ENCODE data around the gene PTRH1.
A peak's percentile ranks its signal among the peaks of the same experiment; 100 is the strongest.

PTRH1 gene

DNA sequence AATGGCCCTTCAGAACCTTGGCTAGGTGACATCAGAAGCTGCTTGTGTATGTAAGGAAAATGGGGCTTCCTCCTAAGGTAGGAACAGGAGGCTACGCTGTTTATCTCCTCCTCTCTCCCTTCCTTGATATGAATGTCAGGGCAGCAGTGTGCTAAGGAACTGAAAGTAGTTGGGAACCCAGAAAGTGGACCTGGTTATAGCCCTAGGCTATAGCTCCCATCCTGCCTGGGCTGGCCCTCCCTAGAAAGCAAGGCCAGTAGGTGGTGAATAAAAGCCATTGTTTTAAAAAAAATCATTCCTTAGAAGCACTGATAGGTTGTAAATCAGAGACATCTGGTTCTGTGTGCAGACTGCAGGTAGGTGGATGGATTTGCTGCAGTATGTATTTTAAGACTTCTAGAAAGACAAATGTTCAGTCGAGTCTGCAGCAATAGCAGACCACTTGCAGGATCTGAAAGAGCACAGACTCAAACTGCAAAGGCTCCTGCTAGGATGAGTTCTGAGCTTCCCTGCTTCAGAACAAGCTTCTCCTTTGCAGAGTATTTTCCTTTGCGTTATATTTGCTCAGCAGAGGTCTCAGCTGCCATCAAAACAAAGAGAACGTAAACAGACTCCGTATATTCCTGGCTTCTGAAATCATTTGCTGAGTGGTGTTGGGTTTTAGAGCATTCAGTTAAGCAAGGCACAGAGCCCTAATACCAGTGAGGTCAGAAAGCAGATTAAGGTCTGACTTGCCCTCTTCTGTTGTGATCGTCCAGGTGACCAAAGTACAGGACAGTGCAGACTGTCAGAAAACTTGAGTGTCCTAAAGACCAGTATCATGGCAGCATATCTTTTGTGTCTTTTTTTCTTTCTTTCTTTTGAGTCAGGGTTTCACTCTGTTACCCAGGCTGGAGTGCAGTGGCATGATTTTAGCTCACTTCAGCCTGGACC, 28.7 kb downstream of the PTRH1 start:
- H3K4me3 ChIP-seq (ENCODE audit: low read depth, low read length) = no peak overlapping the region
- no peak for DNase-seq (ENCODE audit: low read depth)

DNA sequence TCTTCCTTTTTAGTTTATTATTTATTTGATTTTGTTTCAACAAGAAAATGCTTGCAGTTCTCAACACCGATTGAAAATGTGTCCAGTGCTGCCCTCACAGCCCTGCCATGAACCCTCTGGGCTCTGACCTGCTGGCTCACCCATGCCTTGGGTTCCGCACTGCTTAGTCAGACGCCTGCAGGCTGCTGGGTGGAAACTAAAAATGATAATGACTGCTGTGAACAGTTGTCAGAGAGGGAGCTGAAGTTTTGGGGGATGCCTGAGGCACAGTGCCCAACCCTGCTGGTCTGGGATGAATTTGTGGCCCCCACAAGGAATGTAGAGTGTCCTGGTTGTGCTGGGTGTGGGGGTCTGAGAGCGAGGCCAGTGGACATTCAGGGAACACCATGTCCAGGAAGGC, 30.9 kb downstream of the PTRH1 start:
- H3K4me3 ChIP-seq (ENCODE audit: low read depth, low read length) = no peak overlapping the region
- DNase-seq (ENCODE audit: low read depth) = peak; percentile 56
- TF ChIP-seq, protein P1, sequence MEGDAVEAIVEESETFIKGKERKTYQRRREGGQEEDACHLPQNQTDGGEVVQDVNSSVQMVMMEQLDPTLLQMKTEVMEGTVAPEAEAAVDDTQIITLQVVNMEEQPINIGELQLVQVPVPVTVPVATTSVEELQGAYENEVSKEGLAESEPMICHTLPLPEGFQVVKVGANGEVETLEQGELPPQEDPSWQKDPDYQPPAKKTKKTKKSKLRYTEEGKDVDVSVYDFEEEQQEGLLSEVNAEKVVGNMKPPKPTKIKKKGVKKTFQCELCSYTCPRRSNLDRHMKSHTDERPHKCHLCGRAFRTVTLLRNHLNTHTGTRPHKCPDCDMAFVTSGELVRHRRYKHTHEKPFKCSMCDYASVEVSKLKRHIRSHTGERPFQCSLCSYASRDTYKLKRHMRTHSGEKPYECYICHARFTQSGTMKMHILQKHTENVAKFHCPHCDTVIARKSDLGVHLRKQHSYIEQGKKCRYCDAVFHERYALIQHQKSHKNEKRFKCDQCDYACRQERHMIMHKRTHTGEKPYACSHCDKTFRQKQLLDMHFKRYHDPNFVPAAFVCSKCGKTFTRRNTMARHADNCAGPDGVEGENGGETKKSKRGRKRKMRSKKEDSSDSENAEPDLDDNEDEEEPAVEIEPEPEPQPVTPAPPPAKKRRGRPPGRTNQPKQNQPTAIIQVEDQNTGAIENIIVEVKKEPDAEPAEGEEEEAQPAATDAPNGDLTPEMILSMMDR (conservative IDR thresholded peaks at IDR 0.05; ENCODE audit: low read depth, low read length) = no peak

More for the DNA sequence above, 28.7 kb downstream of the PTRH1 start:
- TF ChIP-seq, protein P1 (conservative IDR thresholded peaks at IDR 0.05; ENCODE audit: low read depth, low read length) = no peak

DNA sequence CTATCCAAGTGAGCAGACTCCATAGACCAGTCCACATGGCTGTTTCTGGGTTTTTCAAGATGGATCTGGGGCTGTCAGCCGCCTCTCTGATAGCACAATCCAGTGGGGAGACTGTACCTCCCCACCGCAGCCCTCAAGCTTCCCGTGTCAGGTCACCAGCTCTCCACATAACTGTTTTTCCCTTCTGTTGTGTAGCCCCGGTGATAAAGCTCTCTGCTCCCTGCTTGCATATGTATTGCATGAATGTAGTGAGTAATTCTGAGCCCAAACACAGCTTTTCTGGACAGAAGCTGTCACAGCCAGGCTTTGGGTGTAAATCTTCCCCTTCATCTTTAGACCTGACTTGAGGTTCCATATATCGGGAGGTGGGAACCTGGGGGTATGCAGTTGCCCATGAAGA, 31.7 kb downstream of the PTRH1 start:
- TF ChIP-seq, protein P1 (conservative IDR thresholded peaks at IDR 0.05; ENCODE audit: low read depth, low read length) = no peak
- DNase-seq (ENCODE audit: low read depth) = peak; percentile 80

DNA sequence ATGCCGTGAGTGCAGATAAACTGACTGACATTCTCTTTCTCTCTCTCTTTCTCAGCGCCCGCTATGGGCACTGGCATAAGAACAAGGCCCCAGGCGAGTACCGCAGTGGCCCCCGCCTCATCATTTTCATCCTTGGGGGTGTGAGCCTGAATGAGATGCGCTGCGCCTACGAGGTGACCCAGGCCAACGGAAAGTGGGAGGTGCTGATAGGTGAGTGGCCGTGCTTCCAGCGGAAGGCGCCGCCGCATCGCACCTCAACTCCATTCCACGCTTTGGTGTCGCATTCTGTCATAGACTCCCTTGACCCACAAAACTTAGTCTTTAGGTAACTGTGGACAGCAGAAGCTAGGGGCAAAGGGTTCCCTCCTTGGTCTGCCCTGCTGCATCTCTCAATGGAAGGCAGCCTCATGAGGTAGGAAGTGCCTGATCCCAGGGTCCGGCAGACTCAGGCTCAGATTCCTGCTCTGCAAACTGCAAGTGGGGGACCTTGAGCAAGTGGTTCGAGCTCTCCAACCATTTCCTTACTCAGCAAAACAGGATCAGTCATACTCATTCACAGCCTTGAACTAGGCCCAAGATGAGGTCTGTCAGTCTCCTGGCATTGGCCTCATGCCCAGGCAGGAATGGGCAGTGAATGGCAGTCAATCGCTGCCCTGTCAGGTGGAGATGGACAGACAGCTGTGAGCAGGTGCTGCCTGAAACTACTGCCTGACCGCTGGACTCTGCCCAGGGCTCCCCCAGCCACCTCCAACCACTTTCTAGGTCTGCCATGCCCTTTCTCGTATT, 32.9 kb downstream of the PTRH1 start:
- no peak overlapping the region for H3K4me3 ChIP-seq (ENCODE audit: low read depth, low read length)
- DNase-seq (ENCODE audit: low read depth) = no peak
- TF ChIP-seq, protein P1 (conservative IDR thresholded peaks at IDR 0.05; ENCODE audit: low read depth, low read length) = no peak

More for the DNA sequence above, 31.7 kb downstream of the PTRH1 start:
- no peak overlapping the region for H3K4me3 ChIP-seq (ENCODE audit: low read depth, low read length)

DNA sequence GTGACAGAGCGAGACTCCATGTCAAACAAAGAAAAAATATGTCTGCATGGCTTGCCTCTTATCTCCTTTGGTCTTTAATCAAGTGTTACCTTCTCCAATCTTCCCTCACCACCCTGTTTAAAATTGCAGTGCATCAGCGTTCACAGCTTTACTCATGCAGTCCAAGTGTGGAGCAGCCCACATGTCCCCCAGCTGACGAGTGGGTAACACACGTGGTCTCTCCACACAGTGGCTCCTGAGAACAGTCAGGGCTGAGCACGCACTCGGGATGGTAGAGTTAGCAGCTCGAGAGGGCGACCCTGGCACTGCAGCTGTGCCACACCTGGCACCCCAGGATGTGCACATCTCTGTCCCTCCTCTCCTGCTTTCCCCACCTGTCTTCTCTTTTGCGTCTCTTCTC, 34.6 kb downstream of the PTRH1 start:
- no peak for DNase-seq (ENCODE audit: low read depth)
- TF ChIP-seq, protein P1 (conservative IDR thresholded peaks at IDR 0.05; ENCODE audit: low read depth, low read length) = no peak
- H3K4me3 ChIP-seq (ENCODE audit: low read depth, low read length) = no peak overlapping the region

DNA sequence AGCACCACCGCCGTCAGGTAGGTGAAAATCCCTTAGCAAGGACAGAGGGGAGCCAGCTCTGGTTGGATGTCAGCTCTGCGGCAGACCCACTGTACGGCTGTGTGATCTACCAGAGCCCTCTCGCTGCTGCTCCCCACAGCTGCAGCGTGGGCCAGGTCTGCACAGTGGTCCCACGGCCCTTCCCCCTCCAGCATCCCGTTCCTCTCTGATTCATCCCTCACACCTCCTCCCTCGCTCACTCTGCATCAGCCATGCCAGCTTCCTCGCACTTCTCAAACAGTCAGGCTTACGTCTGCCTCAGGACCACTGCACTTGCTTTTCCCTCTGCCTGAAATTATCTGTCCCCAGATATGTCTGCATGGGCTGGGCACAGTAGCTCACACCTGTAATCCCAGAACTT, 35.2 kb downstream of the PTRH1 start:
- TF ChIP-seq, protein P1 (conservative IDR thresholded peaks at IDR 0.05; ENCODE audit: low read depth, low read length) = no peak
- no peak overlapping the region for H3K4me3 ChIP-seq (ENCODE audit: low read depth, low read length)
- no peak for DNase-seq (ENCODE audit: low read depth)
